HG02943 (cell line): Measurements from ENCODE around the gene FBXO5.
"Not testable (repeated sequence)": the region's sequence is repeated elsewhere in the genome, so short reads cannot be mapped to it uniquely, and the experiment has no call there.

Experiments used
- ATAC-seq: cut with Tn5 transposase; IDR thresholded peaks from one replicate; pipeline ENCODE4 v1.9.1; 2021; ENCODE audit warnings: mild to moderate bottlenecking, low read depth, moderate library complexity; ENCODE audit not compliant: unreplicated experiment

FBXO5 gene

GRCh38 chr6:152982904-152983636 lies at the start of gene FBXO5:
FBXO5 (minus strand) TSS chr6:152983041; CDS start chr6:152982959, 82 bp downstream.
- ATAC-seq: peak; percentile 77

GRCh38 chr6:153032255-153032882 lies 49.5 kb upstream of the FBXO5 start:
- no peak for ATAC-seq

GRCh38 chr6:153031335-153031955 lies 48.6 kb upstream of the FBXO5 start:
- ATAC-seq: no peak

- no peak for ATAC-seq
Measured at GRCh38 chr6:153028963-153029362, 46.1 kb upstream of the FBXO5 start.

- ATAC-seq: no peak
Measured at GRCh38 chr6:153028286-153028685, 45.4 kb upstream of the FBXO5 start.

GRCh38 chr6:153027480-153027879 lies 44.6 kb upstream of the FBXO5 start:
- no peak for ATAC-seq

GRCh38 chr6:153024709-153025017 lies 41.8 kb upstream of the FBXO5 start:
- no peak for ATAC-seq

GRCh38 chr6:153023977-153024708 lies 41.3 kb upstream of the FBXO5 start:
- peak; percentile 100 for ATAC-seq

GRCh38 chr6:153018355-153018754 lies 35.5 kb upstream of the FBXO5 start:
- ATAC-seq: no peak

- ATAC-seq: no peak
Measured at GRCh38 chr6:153016846-153017245, 34.0 kb upstream of the FBXO5 start.

- ATAC-seq: no peak
Measured at GRCh38 chr6:153015094-153015640, 32.3 kb upstream of the FBXO5 start.

- ATAC-seq: no peak
Measured at GRCh38 chr6:153013438-153013837, 30.6 kb upstream of the FBXO5 start.

GRCh38 chr6:153012856-153013255 lies 30.0 kb upstream of the FBXO5 start:
- ATAC-seq: no peak

- ATAC-seq: peak; percentile 5
Measured at GRCh38 chr6:153003366-153003690, 20.5 kb upstream of the FBXO5 start.

GRCh38 chr6:153002613-153003365 lies 19.9 kb upstream of the FBXO5 start, which contains the start of gene MTRF1L:
MTRF1L (minus strand) TSS chr6:153002709; CDS start chr6:153002685, 24 bp downstream.
- peak; percentile 94 for ATAC-seq

GRCh38 chr6:153001767-153002612 lies 19.1 kb upstream of the FBXO5 start:
- ATAC-seq: peak; percentile 23

- ATAC-seq: not testable (repeated sequence)
Measured at GRCh38 chr6:153000790-153001189, 17.9 kb upstream of the FBXO5 start.

- ATAC-seq: no peak
Measured at GRCh38 chr6:153000243-153000642, 17.4 kb upstream of the FBXO5 start.

- ATAC-seq: not testable (repeated sequence)
Measured at GRCh38 chr6:152999538-152999937, 16.7 kb upstream of the FBXO5 start.
